ENCODE measurements around the gene TMEM50B.

Gene TMEM50B

DNA sequence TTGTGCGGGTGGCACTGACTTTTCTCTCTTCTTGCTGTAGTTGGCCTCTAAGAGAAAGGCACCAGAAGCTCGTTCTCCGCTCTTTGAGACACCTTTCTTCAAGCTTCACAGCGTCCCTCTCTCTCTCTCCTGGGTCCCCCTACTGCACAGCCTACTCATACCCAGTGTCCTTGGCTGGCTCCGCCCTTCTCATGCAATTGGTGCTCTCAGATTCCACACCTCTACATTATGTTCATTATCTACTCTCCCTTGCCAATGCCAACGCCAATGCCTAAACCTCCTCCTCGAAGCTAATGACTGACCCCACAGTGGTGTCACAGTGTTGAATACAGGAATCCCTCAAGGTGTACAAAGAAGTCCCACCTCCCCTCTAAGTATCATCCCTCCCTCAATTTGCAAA, 16.6 kb upstream of the TMEM50B start:
- Histone ChIP-seq H3K9ac (no peak overlapping the region), H3K9me3 (no peaks in the 10 kb centered on the region), H3K36me3 (peaks cover 5% of the 10 kb centered on the region), H3K4me3 (no peak overlapping the region), H3K27ac (no peak overlapping the region), H3K4me1 (peaks cover 7% of the 10 kb centered on the region), H3K4me2 (no peak overlapping the region), H4K20me1 (no peaks in the 10 kb centered on the region), H3K27me3 (no peaks in the 10 kb centered on the region)
- no peak for TF ChIP-seq Cebpa-rat (IDR thresholded peaks at IDR 0.05)

DNA sequence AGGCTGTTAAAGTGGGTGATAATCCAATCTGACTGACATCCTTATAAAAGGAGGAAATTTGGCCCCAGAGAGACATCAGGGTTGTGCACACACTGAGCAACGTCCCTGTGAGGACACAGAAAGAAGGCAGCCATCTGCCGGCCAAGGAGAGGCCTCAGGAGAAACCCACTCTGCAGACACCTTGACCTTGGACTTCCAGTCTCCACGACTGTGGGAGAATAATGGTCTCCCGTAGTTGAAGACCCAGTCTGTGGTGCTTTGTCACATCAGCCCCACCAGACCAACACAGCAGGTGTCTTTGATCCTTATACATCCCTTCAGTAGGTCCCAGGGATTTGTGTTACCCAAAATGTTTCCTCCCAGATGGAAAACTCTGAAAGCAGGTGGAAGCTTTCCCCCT, 16.0 kb upstream of the TMEM50B start:
- H3K36me3 ChIP-seq, result no peaks in the 10 kb centered on the region
- H3K27me3 ChIP-seq, result no peaks in the 10 kb centered on the region
- H3K9ac ChIP-seq, result no peak overlapping the region
- H4K20me1 ChIP-seq, result no peaks in the 10 kb centered on the region
- no peak overlapping the region for H3K27ac ChIP-seq
- TF ChIP-seq Cebpa-rat (IDR thresholded peaks at IDR 0.05), result no peak
- no peak overlapping the region for H3K4me2 ChIP-seq
- H3K9me3 ChIP-seq, result no peaks in the 10 kb centered on the region
- H3K4me1 ChIP-seq, result peaks cover 10% of the 10 kb centered on the region
- H3K4me3 ChIP-seq, result no peak overlapping the region

DNA sequence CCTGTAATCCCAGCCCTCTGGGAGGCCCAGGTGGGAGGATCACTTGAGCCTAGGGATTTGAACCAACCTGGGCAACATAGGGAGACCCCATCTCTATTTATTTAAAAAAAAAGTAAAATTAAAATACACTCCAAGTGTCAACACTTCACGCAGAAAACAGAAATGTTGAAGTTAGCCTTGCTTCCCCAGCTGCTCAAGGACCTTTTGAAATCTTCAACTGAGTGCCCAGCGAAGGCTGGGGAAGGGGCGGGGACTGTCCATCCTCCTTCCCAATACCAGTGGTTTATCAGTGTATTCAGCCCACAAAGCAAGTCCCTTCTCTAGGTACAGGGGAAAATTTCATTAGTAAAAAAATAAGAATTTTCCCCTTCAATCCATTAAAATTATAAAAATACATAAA, 14.0 kb upstream of the TMEM50B start:
- no peak for TF ChIP-seq Cebpa-rat (IDR thresholded peaks at IDR 0.05)

DNA sequence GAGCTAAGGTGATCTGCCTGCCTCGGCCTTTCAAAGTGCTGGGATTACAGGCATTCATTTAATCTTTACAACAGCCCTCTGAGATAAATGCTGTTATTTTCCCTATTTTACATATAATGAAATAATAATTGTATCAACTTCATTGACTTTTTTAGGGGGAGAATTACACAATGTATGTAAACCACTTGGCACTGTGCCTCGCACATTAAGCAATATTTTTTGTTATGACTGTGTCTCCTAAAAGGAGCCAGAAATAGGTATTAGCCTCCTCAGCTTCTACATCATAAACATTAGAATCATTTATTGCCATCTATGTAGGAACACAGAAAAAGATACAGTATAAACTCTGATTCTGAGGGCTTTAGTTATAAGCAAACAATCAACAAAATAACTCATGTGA, 12.8 kb upstream of the TMEM50B start:
- TF ChIP-seq Cebpa-rat (IDR thresholded peaks at IDR 0.05), result no peak
- Histone ChIP-seq H3K27me3 (no peaks in the 10 kb centered on the region), H3K9ac (no peak overlapping the region), H3K4me3 (no peak overlapping the region), H3K4me1 (peaks cover 13% of the 10 kb centered on the region), H4K20me1 (no peaks in the 10 kb centered on the region), H3K36me3 (no peaks in the 10 kb centered on the region), H3K4me2 (peak overlapping the region; percentile 93), H3K9me3 (no peaks in the 10 kb centered on the region), H3K27ac (no peak overlapping the region)

More for the DNA sequence above, 14.0 kb upstream of the TMEM50B start:
- no peaks in the 10 kb centered on the region for H3K36me3 ChIP-seq
- H3K9me3 ChIP-seq, result no peaks in the 10 kb centered on the region
- no peak overlapping the region for H3K27ac ChIP-seq
- no peak overlapping the region for H3K9ac ChIP-seq
- peaks cover 13% of the 10 kb centered on the region for H3K4me1 ChIP-seq
- H3K27me3 ChIP-seq, result no peaks in the 10 kb centered on the region
- no peaks in the 10 kb centered on the region for H4K20me1 ChIP-seq
- no peak overlapping the region for H3K4me2 ChIP-seq
- H3K4me3 ChIP-seq, result no peak overlapping the region

DNA sequence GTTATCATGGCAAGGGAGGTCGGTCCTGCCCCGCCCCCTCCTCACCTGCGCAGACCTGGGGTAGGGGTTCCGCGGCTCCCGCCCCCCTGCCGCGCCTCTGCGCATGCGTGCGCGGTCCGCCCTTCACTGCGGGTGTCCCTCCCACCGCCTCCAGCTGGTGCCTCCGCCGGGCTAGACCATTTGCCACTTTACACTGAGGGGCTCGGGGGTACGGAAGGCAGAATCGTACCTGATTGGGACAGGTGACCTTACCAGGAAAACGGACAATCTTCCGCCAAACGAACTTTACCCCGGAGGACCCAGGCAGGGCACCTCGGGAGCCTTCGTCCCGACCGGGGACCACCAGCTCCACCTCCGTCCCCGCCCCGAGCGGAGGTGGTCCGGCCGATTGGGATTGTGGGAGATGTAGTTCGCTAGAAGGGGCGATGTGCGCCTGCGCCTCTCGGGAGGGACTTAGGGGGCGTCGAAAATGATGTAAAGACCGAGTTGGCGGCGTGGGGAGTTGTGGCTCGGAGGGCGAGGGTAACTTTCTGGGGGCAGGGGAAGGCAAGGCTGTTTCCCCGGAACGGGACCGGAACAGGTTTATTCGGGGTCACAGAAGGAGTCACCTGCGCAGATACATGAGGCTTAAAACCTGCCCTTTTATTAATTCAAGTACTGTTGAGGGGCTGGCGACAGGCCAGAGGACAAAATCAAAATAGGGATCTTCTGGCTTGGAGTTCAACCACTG, 11.8 kb upstream of the TMEM50B start, which contains the start of gene DNAJC28:
DNAJC28 (minus strand) TSS at position 344 of the 730 bp plus-strand sequence. CDS start 2,323 bp downstream, outside the sequence.
- H3K9me3 ChIP-seq, result no peaks in the 10 kb centered on the region
- peak within 1 kb of the TSS; percentile 63 for H3K27ac ChIP-seq
- H4K20me1 ChIP-seq, result no peaks in the 10 kb centered on the region
- TF ChIP-seq Cebpa-rat (IDR thresholded peaks at IDR 0.05), result no peak
- no peaks in the 10 kb centered on the region for H3K36me3 ChIP-seq
- H3K27me3 ChIP-seq, result no peaks in the 10 kb centered on the region
- peak within 1 kb of the TSS; percentile 73 for H3K4me3 ChIP-seq
- H3K4me1 ChIP-seq, result peaks cover 13% of the 10 kb centered on the region
- H3K9ac ChIP-seq, result peak within 1 kb of the TSS; percentile 80
- peak within 1 kb of the TSS; percentile 93 for H3K4me2 ChIP-seq

DNA sequence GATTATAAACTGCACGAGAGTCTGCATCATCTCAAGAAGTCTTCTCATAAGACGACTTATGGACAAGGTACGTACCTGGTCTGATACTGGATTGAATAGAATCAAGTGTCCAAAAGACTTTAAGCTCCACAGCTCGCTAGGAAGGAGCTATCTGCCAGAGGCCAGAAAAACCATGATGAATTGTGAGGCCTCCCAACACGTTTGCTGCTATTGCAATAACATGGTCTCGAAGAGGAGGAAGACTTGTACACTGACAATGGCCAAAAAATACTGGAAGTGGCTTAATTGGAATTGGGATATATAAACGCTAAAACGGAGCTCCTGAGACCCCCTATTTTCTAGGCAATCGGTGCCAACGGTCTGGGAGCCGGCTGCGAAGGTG, 11.2 kb upstream of the TMEM50B start:
- no peak for TF ChIP-seq Cebpa-rat (IDR thresholded peaks at IDR 0.05)
- H3K27me3 ChIP-seq, result no peaks in the 10 kb centered on the region
- peak overlapping the region; percentile 63 for H3K27ac ChIP-seq
- no peaks in the 10 kb centered on the region for H4K20me1 ChIP-seq
- peaks cover 13% of the 10 kb centered on the region for H3K4me1 ChIP-seq
- H3K4me2 ChIP-seq, result peak overlapping the region; percentile 93
- H3K9ac ChIP-seq, result peak overlapping the region; percentile 80
- no peaks in the 10 kb centered on the region for H3K9me3 ChIP-seq
- H3K4me3 ChIP-seq, result peak overlapping the region; percentile 73
- H3K36me3 ChIP-seq, result no peaks in the 10 kb centered on the region

DNA sequence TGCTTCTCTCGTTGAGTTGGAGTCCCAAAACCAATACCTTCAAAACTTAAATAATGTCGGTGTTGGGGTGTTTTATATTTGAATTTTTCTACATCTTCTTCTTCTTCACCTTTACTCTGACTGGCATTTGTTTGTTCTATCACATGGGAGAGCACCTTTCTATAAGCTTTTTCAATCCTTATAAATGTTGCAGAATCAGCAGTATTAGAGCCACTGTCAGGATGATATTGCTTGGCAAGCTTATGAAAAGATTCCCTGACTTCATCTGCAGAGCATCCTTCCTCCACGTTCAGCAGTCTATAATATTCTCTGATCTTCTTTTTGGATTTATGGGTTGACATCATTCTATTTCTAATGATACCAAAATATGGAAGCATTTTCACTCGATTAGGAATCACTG, 9.2 kb upstream of the TMEM50B start:
- Histone ChIP-seq H3K9ac (no peak overlapping the region), H3K27me3 (no peaks in the 10 kb centered on the region), H3K4me1 (peaks cover 13% of the 10 kb centered on the region), H3K4me3 (no peak overlapping the region), H3K27ac (no peak overlapping the region), H3K36me3 (no peaks in the 10 kb centered on the region), H4K20me1 (no peaks in the 10 kb centered on the region), H3K4me2 (no peak overlapping the region), H3K9me3 (no peaks in the 10 kb centered on the region)
- no peak for TF ChIP-seq Cebpa-rat (IDR thresholded peaks at IDR 0.05)

DNA sequence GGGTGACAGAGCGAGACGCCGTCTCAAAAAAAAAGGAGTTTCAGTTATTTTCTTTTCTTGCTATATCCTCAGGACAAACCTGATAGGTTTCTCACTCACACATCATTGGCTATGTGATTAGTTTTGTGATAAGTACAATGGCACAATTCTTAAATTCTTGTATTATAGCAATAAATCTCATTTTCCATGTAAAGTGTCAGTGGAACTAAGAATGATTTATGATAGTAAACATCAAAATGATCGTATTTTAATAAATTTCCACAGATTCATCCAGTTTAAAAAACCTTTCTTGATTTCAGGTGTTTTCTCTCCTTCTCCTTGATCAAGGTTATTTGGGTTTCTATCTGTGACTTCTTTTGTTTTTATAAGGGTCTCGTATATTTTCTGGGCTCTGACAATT, 8.2 kb upstream of the TMEM50B start:
- TF ChIP-seq Cebpa-rat (IDR thresholded peaks at IDR 0.05), result no peak
- Histone ChIP-seq H3K27me3 (no peaks in the 10 kb centered on the region), H3K9ac (no peak overlapping the region), H3K4me2 (no peak overlapping the region), H3K4me3 (no peak overlapping the region), H4K20me1 (no peaks in the 10 kb centered on the region), H3K4me1 (peaks cover 13% of the 10 kb centered on the region), H3K9me3 (no peaks in the 10 kb centered on the region), H3K36me3 (no peaks in the 10 kb centered on the region), H3K27ac (no peak overlapping the region)

DNA sequence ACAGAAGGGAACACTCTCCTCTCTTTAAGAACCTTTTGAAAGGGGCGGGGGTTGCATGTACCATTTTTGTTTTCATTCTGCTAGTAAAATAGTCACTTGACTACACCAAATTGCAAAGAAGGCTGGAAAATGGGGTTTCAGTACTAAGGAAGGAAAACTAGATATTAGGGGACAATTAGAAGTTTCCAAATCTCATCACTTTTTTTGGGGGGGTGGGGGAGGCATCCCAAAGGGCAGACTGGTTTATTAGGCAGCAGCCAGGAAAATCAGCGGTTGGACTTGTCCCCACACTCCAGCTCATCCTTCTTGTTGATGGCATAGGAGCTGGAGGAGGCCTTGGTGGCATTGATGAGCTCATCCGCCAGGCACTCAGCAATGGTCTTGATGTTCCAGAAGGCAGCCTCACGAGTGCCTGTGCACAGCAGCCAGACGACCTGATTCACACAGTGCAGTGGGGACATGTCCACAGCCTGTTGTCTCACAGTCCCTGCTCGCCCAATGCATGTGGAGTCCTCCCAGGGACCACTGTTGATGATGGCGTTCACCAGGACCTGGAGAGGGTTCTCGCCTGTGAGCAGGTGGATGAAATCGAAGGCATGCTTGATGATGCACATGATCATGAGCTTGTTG, 1.7 kb upstream of the TMEM50B start:
- Histone ChIP-seq H3K9me3 (no peaks in the 10 kb centered on the region), H3K9ac (no peak overlapping the region), H3K36me3 (no peaks in the 10 kb centered on the region), H3K4me1 (peaks cover 15% of the 10 kb centered on the region), H3K27me3 (no peaks in the 10 kb centered on the region), H3K4me3 (no peak overlapping the region), H4K20me1 (peaks cover 6% of the 10 kb centered on the region; the same call in 1 of the 2 replicates), H3K27ac (no peak overlapping the region), H3K4me2 (no peak overlapping the region)
- TF ChIP-seq Cebpa-rat (IDR thresholded peaks at IDR 0.05), result no peak

DNA sequence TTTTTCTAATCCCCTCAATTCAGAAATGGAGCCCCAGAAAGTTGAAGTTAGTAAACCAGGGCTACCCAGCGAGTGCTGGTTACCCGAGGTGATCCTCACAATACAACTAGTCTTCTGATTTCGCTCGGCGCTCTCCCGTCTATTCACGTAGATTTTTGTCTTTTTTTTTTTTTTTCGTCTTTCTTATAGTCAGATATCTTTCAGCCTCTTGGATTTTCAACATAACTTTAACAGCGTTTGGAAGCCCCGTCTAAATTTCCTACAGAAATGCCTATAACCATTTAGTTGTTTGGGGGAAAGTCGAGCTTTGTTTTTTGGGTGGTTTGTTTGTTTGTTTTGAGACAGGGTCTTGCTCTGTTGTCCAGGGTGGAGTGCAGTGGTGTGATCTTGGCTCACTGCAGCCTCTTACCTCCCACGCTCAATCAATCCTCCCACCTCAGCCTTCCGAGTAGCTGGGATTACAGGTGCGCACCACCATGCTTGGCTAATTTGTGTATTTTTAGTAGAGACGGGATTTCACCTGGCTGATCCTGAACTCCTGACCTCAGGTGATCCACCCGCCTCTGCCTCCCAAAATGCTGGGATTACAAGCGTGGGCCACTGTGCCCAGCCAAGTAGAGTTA, 818 bp upstream of the TMEM50B start:
- peak overlapping the region; percentile 79 for H3K4me2 ChIP-seq
- H3K36me3 ChIP-seq, result no peaks in the 10 kb centered on the region
- H3K4me1 ChIP-seq, result peaks cover 15% of the 10 kb centered on the region
- H3K9ac ChIP-seq, result peak overlapping the region; percentile 86
- peaks cover 6% of the 10 kb centered on the region; the same call in 1 of the 2 replicates for H4K20me1 ChIP-seq
- H3K27me3 ChIP-seq, result no peaks in the 10 kb centered on the region
- peak overlapping the region; percentile 76 for H3K27ac ChIP-seq
- H3K4me3 ChIP-seq, result peak overlapping the region; percentile 92
- H3K9me3 ChIP-seq, result no peaks in the 10 kb centered on the region
- no peak for TF ChIP-seq Cebpa-rat (IDR thresholded peaks at IDR 0.05)

Data from BLaER1 (cell line).